Measurements from ENCODE around the gene CACNB3.
"Not testable (repeated sequence)": the region's sequence is repeated elsewhere in the genome, so short reads cannot be mapped to it uniquely, and the experiment has no call there.

- TF ChIP-seq SP2 (IDR thresholded peaks at IDR 0.05; ENCODE audit: low read length); EP300 (IDR thresholded peaks at IDR 0.05; ENCODE audit: borderline replicate concordance in 1 of 2, low read depth in 2 of 2, low read length in 2 of 2); CTCF (IDR thresholded peaks at IDR 0.05; ENCODE audit: control extremely low read depth in 1 of 3, insufficient read depth in 1 of 3, low read depth in 1 of 3, low read length in 3 of 3); POLR2A (IDR thresholded peaks at IDR 0.05; ENCODE audit: control extremely low read depth in 1 of 2, low read depth in 2 of 2, low read length in 2 of 2); BACH1 (IDR thresholded peaks at IDR 0.05; ENCODE audit: low read length); CHD2 (IDR thresholded peaks at IDR 0.05; ENCODE audit: low read length); ATF3 (IDR thresholded peaks at IDR 0.05; ENCODE audit: insufficient read depth, low read depth, low read length); SP4 (IDR thresholded peaks at IDR 0.05; ENCODE audit: low read length); SRF (IDR thresholded peaks at IDR 0.05; ENCODE audit: low read depth, low read length); CREB1 (IDR thresholded peaks at IDR 0.05); RAD21 (IDR thresholded peaks at IDR 0.05 in 1 of 2, conservative IDR thresholded peaks at IDR 0.05 in 1 of 2; ENCODE audit: low read depth in 2 of 2, low read length in 2 of 2): not testable (repeated sequence)
Observed at GRCh38 chr12:48860236-48860635, 41.9 kb downstream of the CACNB3 start.

Data from H1 (cell line).